GM10248 (cell line): ENCODE results near the gene DBX1.
A peak's percentile ranks its signal among the peaks of the same experiment; 100 is the strongest.

Experiments used
- CTCF ChIA-PET: fragments of 300-600 bp; sonication (Branson Sonifier 250); formaldehyde crosslinking; extraction: SDS; loops from one replicate; lab custom pipeline; 2021; ENCODE audit warnings: antibody characterized with exemption; lab: Yijun Ruan, JAX
- POLR2A ChIA-PET: fragments of 350-650 bp; sonication (Branson Sonifier 250); formaldehyde crosslinking; extraction: SDS; loops from one replicate; lab custom pipeline; 2020; ENCODE audit warnings: antibody characterized with exemption; lab: Yijun Ruan, JAX
- DNase-seq: peaks from one replicate; pipeline ENCODE4 v3.0.0; 2012; ENCODE audit errors: extremely low spot score
- TF ChIP-seq, protein P1 (sequence below): IDR thresholded peaks from 2 replicates; pipeline ENCODE4 v1.5.1; 2012; ENCODE audit warnings: mild to moderate bottlenecking, low read depth; ENCODE audit errors: extremely low read depth, missing control alignments, control extremely low read depth

DBX1 gene

DNA sequence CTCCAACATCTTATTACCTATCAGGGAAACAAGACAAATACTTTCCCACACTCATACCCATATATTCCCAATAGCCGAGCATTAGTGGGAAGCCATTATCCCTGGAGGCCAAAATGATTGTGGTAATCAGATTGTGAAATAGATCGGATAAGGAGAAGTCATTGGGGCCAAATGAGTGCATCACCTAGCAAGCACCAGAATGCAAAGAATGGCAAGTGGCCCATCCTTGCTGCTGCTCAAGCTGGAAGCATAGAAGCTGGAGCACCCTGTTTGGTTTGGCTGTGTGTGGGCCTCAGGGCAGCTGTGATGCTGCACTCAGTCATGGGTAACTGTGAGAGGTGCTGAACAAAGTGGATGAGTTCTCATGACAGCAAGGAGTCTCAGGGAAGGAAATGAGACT, 18.7 kb upstream of the DBX1 start:
- TF ChIP-seq, protein P1, sequence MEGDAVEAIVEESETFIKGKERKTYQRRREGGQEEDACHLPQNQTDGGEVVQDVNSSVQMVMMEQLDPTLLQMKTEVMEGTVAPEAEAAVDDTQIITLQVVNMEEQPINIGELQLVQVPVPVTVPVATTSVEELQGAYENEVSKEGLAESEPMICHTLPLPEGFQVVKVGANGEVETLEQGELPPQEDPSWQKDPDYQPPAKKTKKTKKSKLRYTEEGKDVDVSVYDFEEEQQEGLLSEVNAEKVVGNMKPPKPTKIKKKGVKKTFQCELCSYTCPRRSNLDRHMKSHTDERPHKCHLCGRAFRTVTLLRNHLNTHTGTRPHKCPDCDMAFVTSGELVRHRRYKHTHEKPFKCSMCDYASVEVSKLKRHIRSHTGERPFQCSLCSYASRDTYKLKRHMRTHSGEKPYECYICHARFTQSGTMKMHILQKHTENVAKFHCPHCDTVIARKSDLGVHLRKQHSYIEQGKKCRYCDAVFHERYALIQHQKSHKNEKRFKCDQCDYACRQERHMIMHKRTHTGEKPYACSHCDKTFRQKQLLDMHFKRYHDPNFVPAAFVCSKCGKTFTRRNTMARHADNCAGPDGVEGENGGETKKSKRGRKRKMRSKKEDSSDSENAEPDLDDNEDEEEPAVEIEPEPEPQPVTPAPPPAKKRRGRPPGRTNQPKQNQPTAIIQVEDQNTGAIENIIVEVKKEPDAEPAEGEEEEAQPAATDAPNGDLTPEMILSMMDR: no peak
- DNase-seq: no peak
- ChIA-PET POLR2A (no interaction called here), CTCF (interaction anchor here (0.9 to 1.3 kb wide), 3 partner anchors 15 to 625 kb away, joined by 3 read pairs; no protein-coding TSS in a partner anchor)

DNA sequence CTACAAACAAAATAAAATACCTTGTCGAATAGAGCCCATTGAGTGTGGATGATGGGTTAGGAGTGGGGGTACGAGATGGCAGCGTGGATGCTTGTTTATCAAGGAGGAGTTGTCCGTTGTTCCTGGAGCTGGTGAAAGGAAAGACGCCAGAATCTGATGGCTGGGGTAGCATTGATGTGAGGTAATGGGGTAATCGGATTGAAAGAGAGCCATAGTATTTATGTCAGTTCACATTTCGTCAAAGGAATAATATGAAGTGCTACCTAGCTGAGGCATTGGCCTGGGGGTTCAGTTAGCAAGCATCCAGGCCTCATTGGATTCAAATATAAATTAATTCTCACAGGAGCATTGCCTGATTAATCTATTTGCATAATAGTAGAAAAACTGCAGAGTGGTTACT, 16.9 kb upstream of the DBX1 start:
- TF ChIP-seq, protein P1: no peak
- ChIA-PET CTCF (interaction anchor here (0.8 to 1.6 kb wide), 4 partner anchors 11 to 49 kb away, joined by 3 to 5 read pairs (median 3); no protein-coding TSS in a partner anchor), POLR2A (no interaction called here)
- no peak for DNase-seq

DNA sequence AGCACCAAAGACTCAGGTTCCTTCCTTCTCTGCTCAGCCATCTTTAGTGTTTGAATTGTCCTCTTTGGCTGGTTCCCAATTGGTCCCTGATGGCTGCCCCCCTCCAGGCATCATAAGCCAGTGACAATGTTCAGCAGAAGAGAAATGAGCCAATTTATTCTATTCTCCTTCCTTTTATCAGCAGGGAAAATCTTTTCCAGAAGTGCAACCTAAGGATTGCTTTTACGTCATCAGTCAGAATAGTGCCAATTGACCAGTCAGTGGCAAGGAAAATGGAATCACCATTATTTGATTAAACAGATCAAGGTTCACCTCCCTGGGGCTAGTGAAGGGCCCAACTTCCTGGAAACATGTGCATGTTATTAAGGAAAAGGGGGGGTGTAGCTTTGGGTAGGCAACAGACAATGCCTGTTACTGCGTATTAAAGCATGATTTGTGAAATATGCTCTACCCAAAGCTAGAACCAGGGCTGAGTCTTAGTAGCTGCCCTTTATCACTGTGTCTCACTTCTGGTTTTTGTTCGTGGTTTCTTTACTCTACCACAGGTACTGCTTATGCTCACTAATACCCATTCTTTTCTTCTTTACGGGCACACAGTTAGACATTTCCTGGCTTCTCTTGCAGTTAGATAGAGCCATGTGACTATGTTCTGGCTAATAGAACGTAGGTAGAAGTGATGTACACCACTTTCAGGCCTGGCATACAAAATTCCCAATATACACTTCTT, 12.6 kb upstream of the DBX1 start:
- TF ChIP-seq, protein P1: no peak
- ChIA-PET CTCF (no interaction called here), POLR2A (no interaction called here)
- DNase-seq: no peak

DNA sequence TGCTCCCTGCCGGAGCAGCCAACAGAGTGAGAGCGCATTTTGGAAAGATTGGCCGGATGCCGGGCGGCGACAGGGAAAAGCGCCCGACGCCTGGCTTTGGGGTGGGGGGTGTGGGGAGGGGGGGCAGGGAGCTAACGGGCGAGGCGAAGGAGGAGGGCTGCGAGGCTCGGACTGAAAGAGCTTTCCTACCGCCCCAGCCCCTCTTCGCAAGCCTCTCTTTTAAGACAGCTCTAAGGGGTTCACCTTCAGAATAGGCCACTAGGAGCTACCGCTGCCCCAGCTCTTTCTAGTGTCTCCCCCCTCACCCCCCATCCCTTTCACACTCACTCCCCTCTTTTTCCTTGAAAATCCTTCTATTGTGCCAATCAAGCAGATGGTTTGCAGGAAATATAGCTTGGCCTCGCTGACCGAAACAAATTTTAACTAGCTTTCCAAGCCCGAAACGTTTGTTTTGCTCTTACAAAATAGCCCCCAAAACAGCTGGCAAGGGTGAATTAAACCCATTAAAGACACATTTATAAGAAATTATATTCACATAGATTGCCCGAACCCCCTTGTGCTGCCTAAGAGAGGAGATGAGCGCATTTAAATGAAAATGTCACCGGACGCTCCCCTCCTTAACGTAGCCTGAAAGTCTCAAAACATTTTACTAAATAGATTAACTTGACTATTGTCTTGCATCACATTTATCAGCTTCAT, 3.7 kb upstream of the DBX1 start:
- CTCF ChIA-PET: interaction anchor here (1.0 to 3.6 kb wide), 2 partner anchors 31 to 36 kb away, joined by 4 to 13 read pairs; no protein-coding TSS in a partner anchor
- no peak for DNase-seq
- TF ChIP-seq, protein P1: no peak
- POLR2A ChIA-PET: no interaction called here

DNA sequence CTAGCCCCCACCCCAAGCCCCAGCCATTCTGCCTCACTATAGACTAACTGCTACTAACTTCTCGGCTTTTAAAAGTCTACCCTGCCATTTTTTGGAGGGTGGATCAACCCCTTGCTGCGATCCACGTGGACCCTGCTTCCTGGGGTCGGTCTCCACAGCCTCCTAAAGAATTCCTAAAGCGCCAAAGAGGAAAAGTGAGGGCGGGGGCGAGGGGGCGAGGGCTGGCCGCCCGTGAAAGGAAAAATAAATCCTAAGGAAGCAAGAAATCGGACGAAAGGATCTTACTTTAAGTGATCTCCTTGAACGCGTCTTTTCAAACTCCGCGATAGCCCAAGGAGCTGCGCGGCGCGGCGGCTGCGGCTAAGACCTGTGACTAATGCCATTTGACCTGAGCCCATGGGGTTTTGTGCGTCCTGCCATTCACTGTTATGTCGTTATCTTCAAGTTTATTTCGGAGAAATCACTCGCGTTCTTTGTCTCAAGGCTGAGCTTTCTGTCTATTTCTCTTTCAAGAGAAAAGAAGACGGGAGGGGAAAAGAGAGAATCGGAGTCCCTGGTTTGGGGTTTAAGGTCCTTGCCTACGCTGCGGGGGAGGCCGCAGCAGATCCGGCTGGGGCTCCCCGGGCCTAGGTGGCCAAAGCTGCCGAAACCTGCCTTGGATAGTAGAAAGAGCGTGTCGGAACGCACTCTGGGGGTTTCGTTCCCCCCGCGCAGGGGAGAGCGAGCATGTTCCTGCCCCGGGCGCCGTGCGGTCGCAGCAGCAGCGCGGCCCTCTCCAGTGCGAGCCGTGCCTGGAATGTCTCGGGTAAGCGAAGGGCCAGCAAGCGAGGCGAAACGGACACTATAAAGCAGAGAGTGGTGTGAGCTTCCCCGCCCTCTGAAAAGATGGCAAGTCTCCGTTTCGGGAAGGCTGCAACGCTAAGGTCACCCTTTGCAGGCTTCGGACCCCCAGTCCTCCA, 2.8 kb upstream of the DBX1 start:
- DNase-seq: peak; percentile 20
- ChIA-PET CTCF (no interaction called here), POLR2A (no interaction called here)
- TF ChIP-seq, protein P1: no peak

DNA sequence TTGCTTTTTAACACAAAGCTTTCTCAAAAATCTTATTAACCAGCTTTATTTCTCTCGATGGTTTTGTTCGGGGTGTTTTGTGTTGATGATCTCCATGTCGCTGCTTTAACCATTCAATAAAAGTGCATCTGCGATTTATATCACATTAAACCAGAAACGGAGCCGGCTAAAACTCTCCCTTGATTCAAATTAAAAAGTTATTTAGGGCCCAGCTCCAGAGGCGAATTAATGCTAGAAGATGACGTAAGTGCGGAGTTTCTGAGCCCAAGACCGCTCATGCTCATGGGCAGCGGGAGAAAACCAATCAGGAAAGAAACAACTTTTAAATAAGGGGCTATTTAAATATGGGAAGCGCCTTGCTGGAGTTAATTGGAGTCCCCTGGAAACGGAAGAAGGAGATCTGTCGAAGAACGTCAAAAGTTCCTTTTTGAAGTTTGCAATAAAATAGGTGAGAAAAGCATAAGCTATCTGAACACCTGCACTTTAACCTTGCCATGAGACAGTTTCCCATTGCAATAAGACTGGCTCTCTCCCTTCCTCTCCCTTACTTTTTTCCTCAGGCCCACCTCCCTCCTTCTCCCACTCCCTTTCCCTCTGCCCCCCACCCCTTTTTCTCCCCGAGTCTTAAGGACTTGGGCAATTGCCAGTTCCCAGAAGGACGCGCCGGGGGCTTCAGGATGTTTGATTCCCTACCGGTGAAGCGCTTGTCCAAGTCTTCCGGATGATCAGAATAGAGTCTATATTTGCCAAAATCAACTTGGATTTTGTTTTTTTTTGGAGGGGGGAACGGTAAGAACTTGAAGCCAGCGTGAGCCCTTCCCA, 1.9 kb upstream of the DBX1 start:
- ChIA-PET POLR2A (no interaction called here), CTCF (interaction anchor here (0.8 to 1.5 kb wide), 2 partner anchors 29 to 34 kb away, joined by 3 to 4 read pairs; no protein-coding TSS in a partner anchor)
- TF ChIP-seq, protein P1: no peak
- no peak for DNase-seq
